Esophagus muscularis mucosa (tissue), 3 donors: ENCODE results near the gene CD24.

ENCODE experiments used
- CTCF ChIP-seq, 3 experiments: fragments of 200-600 bp in 2 of 3; fragments of 450-650 bp in 1 of 3; sonication (generic) in 2 of 3; IDR thresholded peaks; one replicate each; pipeline ENCODE4 v1.5.1; 2017 to 2019; ENCODE audit warnings: antibody characterized with exemption in 3 of 3, mild to moderate bottlenecking in 2 of 3, moderate library complexity in 1 of 3
- POLR2A ChIP-seq: fragments of 450-650 bp; IDR thresholded peaks from one replicate; pipeline ENCODE4 v1.6.1; 2017; ENCODE audit warnings: antibody characterized with exemption, moderate library complexity, mild to moderate bottlenecking, low read depth
- POLR2AphosphoS5 ChIP-seq, 2 donors: sonication (generic); formaldehyde crosslinking; IDR thresholded peaks; one replicate each; pipeline ENCODE4 v1.6.1; 2017; ENCODE audit warnings: antibody characterized with exemption in 2 of 2

GRCh38 chr6:106961136-106961535 is 13.4 kb downstream of the CD24 start:
- TF ChIP-seq CTCF (IDR thresholded peaks at IDR 0.05) (no peak), POLR2A (no peak), POLR2AphosphoS5 (IDR thresholded peaks at IDR 0.05) (no peak)
